GM21619 (cell line): Measurements from ENCODE around the gene PLEKHH2.

ENCODE experiments used
- ATAC-seq: cut with Tn5 transposase; IDR thresholded peaks from one replicate; pipeline ENCODE4 v1.9.1; 2021; ENCODE audit not compliant: unreplicated experiment

PLEKHH2 gene

GRCh38 chr2:43803113-43803512, 166.1 kb downstream of the PLEKHH2 start:
- no peak for ATAC-seq

GRCh38 chr2:43806719-43807031, 169.6 kb downstream of the PLEKHH2 start:
- ATAC-seq: no peak

- ATAC-seq: no peak
These were observed 173.4 kb downstream of the PLEKHH2 start for GRCh38 chr2:43810452-43810851.

GRCh38 chr2:43810888-43811287, 173.8 kb downstream of the PLEKHH2 start:
- no peak for ATAC-seq

GRCh38 chr2:43812006-43812405, 174.9 kb downstream of the PLEKHH2 start:
- no peak for ATAC-seq

GRCh38 chr2:43812947-43813346, 175.9 kb downstream of the PLEKHH2 start:
- ATAC-seq: no peak

- ATAC-seq: no peak
These were observed 177.7 kb downstream of the PLEKHH2 start for GRCh38 chr2:43814711-43815110.
